Measurements from ENCODE around the gene ZNF366. TPM values are rescaled to one million over a fixed set of nuclear protein-coding genes. Genes with fewer than 3 reads are reported as not detected.

Gene ZNF366
- total and polyA plus RNA-seq, 8 donors = 0.10 to 6.8 (median 1.7) TPM; not detected in 1

- peaks cover 0 to 3% (median 0%) of the 10 kb centered on the region in 4 donors for H3K4me1 ChIP-seq
- TF ChIP-seq CTCF (IDR thresholded peaks at IDR 0.05) = no peak
- no peak for TF ChIP-seq POLR2A (IDR thresholded peaks at IDR 0.05)
- no peak for TF ChIP-seq POLR2AphosphoS5 (IDR thresholded peaks at IDR 0.05)
- no peak for TF ChIP-seq EP300 (IDR thresholded peaks at IDR 0.05)
- no peaks in the 10 kb centered on the region for H3K27me3 ChIP-seq
- intact Hi-C loops (cut with DNase I; ENCODE audit: low total_unique reads) = no loop called here
- no peaks in the 10 kb centered on the region for H3K36me3 ChIP-seq
- no peak overlapping the region for H3K27ac ChIP-seq
- no peak overlapping the region for H3K4me3 ChIP-seq
- no peak for DNase-seq
- WGBS, 5 donors = 67 to 97% (median 91%) methylated on average over 43 to 48 of the region's 48 CpGs
- no peaks in the 10 kb centered on the region for H3K9me3 ChIP-seq
Observed at GRCh38 chr5:72417333-72418062, 89.7 kb downstream of the ZNF366 start.

GRCh38 chr5:72415616-72416325, 91.4 kb downstream of the ZNF366 start:
- intact Hi-C loops (cut with DNase I; ENCODE audit: low total_unique reads) = no loop called here
- Histone ChIP-seq H3K36me3 (no peaks in the 10 kb centered on the region), H3K27me3 (no peaks in the 10 kb centered on the region), H3K4me3 (no peak overlapping the region), H3K9me3 (no peaks in the 10 kb centered on the region), H3K27ac (no peak overlapping the region), H3K4me1 (peaks cover 0 to 6% (median 0%) of the 10 kb centered on the region in 4 donors)
- DNase-seq = no peak
- WGBS, 5 donors = 88 to 92% (median 89%) methylated on average over 5 of the region's 5 CpGs
- no peak for TF ChIP-seq CTCF (IDR thresholded peaks at IDR 0.05)

DNA sequence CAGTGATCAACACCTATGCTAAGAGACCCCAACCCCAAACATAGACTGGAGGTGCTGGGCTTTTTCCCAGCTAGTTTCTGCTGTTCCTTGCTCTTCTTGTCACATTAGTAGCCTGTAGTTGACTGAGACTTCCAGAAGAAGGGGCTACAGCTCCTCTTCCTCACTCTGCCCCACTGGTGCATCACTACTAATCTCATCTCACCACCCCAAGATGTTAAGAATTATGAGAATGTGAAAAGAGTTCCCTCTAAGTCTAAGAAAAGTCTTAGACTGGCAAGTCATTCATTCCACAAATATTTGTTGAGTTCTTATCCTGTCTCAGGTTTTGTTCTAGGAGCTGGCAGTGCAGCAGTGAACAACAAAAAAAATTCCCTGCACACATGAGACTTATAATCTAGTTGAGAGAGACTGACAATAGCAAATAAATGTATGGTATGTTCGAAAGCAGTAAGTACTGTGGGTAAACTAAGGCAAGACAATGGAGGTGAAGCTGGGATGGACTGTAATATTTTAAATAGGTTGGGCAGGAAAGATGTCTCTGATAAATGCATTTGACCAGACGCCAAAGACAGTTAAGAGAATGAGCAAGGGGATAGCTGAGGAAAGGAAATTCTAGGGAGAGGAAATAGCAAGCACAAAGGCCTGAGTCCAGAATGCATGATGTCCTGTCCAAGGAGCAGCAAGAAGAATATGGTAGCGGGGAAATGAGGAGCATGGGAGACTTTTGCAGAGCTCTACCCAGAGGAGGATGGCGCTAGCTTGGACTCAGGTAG, 94.7 kb downstream of the ZNF366 start:
- TF ChIP-seq CTCF (IDR thresholded peaks at IDR 0.05) (no peak), POLR2AphosphoS5 (IDR thresholded peaks at IDR 0.05) (no peak), EP300 (IDR thresholded peaks at IDR 0.05) (no peak), POLR2A (IDR thresholded peaks at IDR 0.05) (no peak)
- H3K4me1 ChIP-seq = peaks cover 0 to 6% (median 0%) of the 10 kb centered on the region in 4 donors
- intact Hi-C loops (cut with DNase I; ENCODE audit: low total_unique reads) = no loop called here

GRCh38 chr5:72410688-72411295, 96.4 kb downstream of the ZNF366 start:
- Histone ChIP-seq H3K4me3 (no peak overlapping the region), H3K27me3 (no peaks in the 10 kb centered on the region), H3K9me3 (no peaks in the 10 kb centered on the region), H3K27ac (no peak overlapping the region), H3K4me1 (peaks cover 0 to 6% (median 0%) of the 10 kb centered on the region in 4 donors), H3K36me3 (no peaks in the 10 kb centered on the region)
- intact Hi-C loops (cut with DNase I; ENCODE audit: low total_unique reads) = no loop called here
- no peak for DNase-seq
- WGBS, 5 donors = 66 to 83% (median 77%) methylated on average over 4 of the region's 4 CpGs
- no peak for TF ChIP-seq POLR2AphosphoS5 (IDR thresholded peaks at IDR 0.05)
- no peak for TF ChIP-seq POLR2A (IDR thresholded peaks at IDR 0.05)
- TF ChIP-seq CTCF (IDR thresholded peaks at IDR 0.05) = no peak
- TF ChIP-seq EP300 (IDR thresholded peaks at IDR 0.05) = no peak

More for the DNA sequence above, 94.7 kb downstream of the ZNF366 start:
- H3K27me3 ChIP-seq = no peaks in the 10 kb centered on the region
- no peak overlapping the region for H3K27ac ChIP-seq
- WGBS, 5 donors = 57 to 85% (median 68%) methylated on average over 4 of the region's 4 CpGs
- no peak overlapping the region for H3K4me3 ChIP-seq
- no peaks in the 10 kb centered on the region for H3K9me3 ChIP-seq
- DNase-seq = no peak
- H3K36me3 ChIP-seq = no peaks in the 10 kb centered on the region

Data from stomach (tissue), 9 donors.